ENCODE results near the gene PRICKLE2. TPM values are rescaled to one million over a fixed set of nuclear protein-coding genes. Genes with fewer than 3 reads are reported as not detected.

The PRICKLE2 gene
- total and polyA plus RNA-seq, 2 donors (not counting 3 experiments of a cell fraction or from before 2014, with no cell fraction given) = 3.0 to 7.1 TPM

DNA sequence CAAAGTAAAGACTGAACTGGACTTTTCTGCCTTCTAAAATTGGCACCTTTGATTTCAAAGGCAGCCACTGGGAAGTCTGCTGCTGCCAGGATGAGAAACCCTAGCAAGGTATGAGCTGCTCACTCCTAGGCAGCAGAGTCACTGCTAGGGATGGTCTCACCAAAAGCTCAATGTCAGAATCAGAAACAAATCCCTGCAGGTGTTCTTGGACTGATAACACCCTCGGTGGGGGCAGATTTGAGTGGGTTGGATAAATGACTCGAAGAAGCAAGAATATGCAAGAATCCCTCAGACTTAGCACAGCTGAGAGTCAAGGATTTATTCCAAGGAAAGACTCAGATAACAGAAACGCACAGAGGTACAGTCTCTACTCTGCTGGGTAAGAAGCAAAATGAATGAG, 90.4 kb downstream of the PRICKLE2 start:
- H3K9ac ChIP-seq (replicated peaks; ENCODE audit: extremely low read depth, insufficient read depth, low read length) = no peak overlapping the region
- no peaks in the 10 kb centered on the region for H3K9me3 ChIP-seq (replicated peaks; ENCODE audit: control insufficient read depth, insufficient read depth, low read length)
- H3K79me2 ChIP-seq (ENCODE audit: control insufficient read depth, insufficient read depth, low read length) = no peaks in the 10 kb centered on the region
- H2AFZ ChIP-seq (ENCODE audit: low read depth, low read length) = no peak overlapping the region
- ChIA-PET CTCF (interaction anchor here (1.0 kb wide), 2 partner anchors 9 to 11 kb away, joined by 3 read pairs; no protein-coding TSS in a partner anchor), POLR2A (no interaction called here)
- TF ChIP-seq MYC (IDR thresholded peaks at IDR 0.05; ENCODE audit: low read depth, low read length) (no peak), GATA2 (IDR thresholded peaks at IDR 0.05; ENCODE audit: insufficient read depth, insufficient read length, low read depth, low read length) (no peak), JUN (IDR thresholded peaks at IDR 0.05; ENCODE audit: borderline replicate concordance, insufficient read depth, insufficient read length, low read depth) (no peak), POLR2AphosphoS5 (IDR thresholded peaks at IDR 0.05; ENCODE audit: insufficient read depth, low read depth, low read length) (no peak)
- TF ChIP-seq, protein P1, sequence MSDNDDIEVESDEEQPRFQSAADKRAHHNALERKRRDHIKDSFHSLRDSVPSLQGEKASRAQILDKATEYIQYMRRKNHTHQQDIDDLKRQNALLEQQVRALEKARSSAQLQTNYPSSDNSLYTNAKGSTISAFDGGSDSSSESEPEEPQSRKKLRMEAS (IDR thresholded peaks at IDR 0.05; ENCODE audit: insufficient read depth, insufficient read length) = no peak
- TF ChIP-seq, protein P2, sequence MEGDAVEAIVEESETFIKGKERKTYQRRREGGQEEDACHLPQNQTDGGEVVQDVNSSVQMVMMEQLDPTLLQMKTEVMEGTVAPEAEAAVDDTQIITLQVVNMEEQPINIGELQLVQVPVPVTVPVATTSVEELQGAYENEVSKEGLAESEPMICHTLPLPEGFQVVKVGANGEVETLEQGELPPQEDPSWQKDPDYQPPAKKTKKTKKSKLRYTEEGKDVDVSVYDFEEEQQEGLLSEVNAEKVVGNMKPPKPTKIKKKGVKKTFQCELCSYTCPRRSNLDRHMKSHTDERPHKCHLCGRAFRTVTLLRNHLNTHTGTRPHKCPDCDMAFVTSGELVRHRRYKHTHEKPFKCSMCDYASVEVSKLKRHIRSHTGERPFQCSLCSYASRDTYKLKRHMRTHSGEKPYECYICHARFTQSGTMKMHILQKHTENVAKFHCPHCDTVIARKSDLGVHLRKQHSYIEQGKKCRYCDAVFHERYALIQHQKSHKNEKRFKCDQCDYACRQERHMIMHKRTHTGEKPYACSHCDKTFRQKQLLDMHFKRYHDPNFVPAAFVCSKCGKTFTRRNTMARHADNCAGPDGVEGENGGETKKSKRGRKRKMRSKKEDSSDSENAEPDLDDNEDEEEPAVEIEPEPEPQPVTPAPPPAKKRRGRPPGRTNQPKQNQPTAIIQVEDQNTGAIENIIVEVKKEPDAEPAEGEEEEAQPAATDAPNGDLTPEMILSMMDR (IDR thresholded peaks at IDR 0.05; ENCODE audit: extremely low read depth in 1 of 2, insufficient read depth in 1 of 2, low read depth in 1 of 2, low read length in 2 of 2) = no peak
- no peaks in the 10 kb centered on the region for H3K27me3 ChIP-seq (ENCODE audit: control insufficient read depth in 2 of 2, insufficient read depth in 2 of 2, low read length in 2 of 2)
- no TSS peak for BruUV-seq (replicated peaks)
- dilution Hi-C loops (cut with MboI; ENCODE audit: extremely low pct_ligation_motif_present, low sequenced_read_pairs) (no loop called here), intact Hi-C loops (cut with micrococcal nuclease) (no loop called here)
- H3K9me1 ChIP-seq (replicated peaks; ENCODE audit: control insufficient read depth, extremely low read depth, insufficient read depth, low read length) = no peaks in the 10 kb centered on the region
- H4K20me1 ChIP-seq (replicated peaks; ENCODE audit: control insufficient read depth, extremely low read depth, insufficient read depth, low read length) = no peaks in the 10 kb centered on the region
- no peak overlapping the region for H3K4me3 ChIP-seq (replicated peaks in 1 of 3; ENCODE audit: insufficient read depth in 1 of 3, low read depth in 1 of 3, low read length in 3 of 3)
- H3K4me2 ChIP-seq (ENCODE audit: insufficient read depth, low read length) = no peak overlapping the region
- H3K27ac ChIP-seq (ENCODE audit: insufficient read depth, low read depth, low read length) = no peak overlapping the region
- H3K4me1 ChIP-seq (ENCODE audit: control insufficient read depth, extremely low read depth, insufficient read depth, low read length) = no peaks in the 10 kb centered on the region
- no peak for DNase-seq (ENCODE audit: low read depth, low spot score)
- FAIRE-seq = no peak
- no peaks in the 10 kb centered on the region for H3K36me3 ChIP-seq (ENCODE audit: control insufficient read depth in 2 of 2, extremely low read depth in 1 of 2, insufficient read depth in 2 of 2, low read length in 2 of 2)
